ENCODE measurements around the gene FPR2.
"Not testable (repeated sequence)": the region's sequence is repeated elsewhere in the genome, so short reads cannot be mapped to it uniquely, and the experiment has no call there.

The FPR2 gene

GRCh38 chr19:51739466-51740213 is 21.3 kb upstream of the FPR2 start:
- DNase-seq (ENCODE audit: low read depth in 2 of 2), result no peak

GRCh38 chr19:51740356-51740755 is 20.6 kb upstream of the FPR2 start:
- DNase-seq (ENCODE audit: low read depth in 2 of 2), result no peak

GRCh38 chr19:51742789-51743188 is 18.2 kb upstream of the FPR2 start:
- DNase-seq (ENCODE audit: low read depth in 2 of 2), result no peak

GRCh38 chr19:51743405-51743804 is 17.6 kb upstream of the FPR2 start:
- no peak for DNase-seq (ENCODE audit: low read depth in 2 of 2)

GRCh38 chr19:51746731-51747130 is 14.2 kb upstream of the FPR2 start:
- DNase-seq (ENCODE audit: low read depth in 2 of 2), result no peak

- DNase-seq (ENCODE audit: low read depth in 2 of 2), result no peak
Measured at GRCh38 chr19:51749979-51750378, 11.0 kb upstream of the FPR2 start.

- no peak for DNase-seq (ENCODE audit: low read depth in 2 of 2)
Measured at GRCh38 chr19:51750400-51751094, 10.4 kb upstream of the FPR2 start.

GRCh38 chr19:51751655-51752054 is 9.3 kb upstream of the FPR2 start, which contains the start of gene FPR1:
TSS of gene FPR1 (minus strand) at chr19:51751878. CDS start at chr19:51746994, 4,884 bp downstream.
- no peak for DNase-seq (ENCODE audit: low read depth in 2 of 2)

- no peak for DNase-seq (ENCODE audit: low read depth in 2 of 2)
Measured at GRCh38 chr19:51754109-51754508, 6.9 kb upstream of the FPR2 start.

- no peak for DNase-seq (ENCODE audit: low read depth in 2 of 2)
Measured at GRCh38 chr19:51754770-51755169, 6.2 kb upstream of the FPR2 start.

GRCh38 chr19:51755571-51755970 is 5.4 kb upstream of the FPR2 start:
- no peak for DNase-seq (ENCODE audit: low read depth in 2 of 2)

GRCh38 chr19:51761696-51762095 is 716 bp downstream of the FPR2 start:
- DNase-seq (ENCODE audit: low read depth in 2 of 2), result no peak

GRCh38 chr19:51765086-51765485 is 4.1 kb downstream of the FPR2 start:
- DNase-seq (ENCODE audit: low read depth in 2 of 2), result no peak

GRCh38 chr19:51766461-51766860 is 5.5 kb downstream of the FPR2 start:
- DNase-seq (ENCODE audit: low read depth in 2 of 2), result no peak

GRCh38 chr19:51771376-51772130 is 10.6 kb downstream of the FPR2 start:
- DNase-seq (ENCODE audit: low read depth in 2 of 2), result no peak

- no peak for DNase-seq (ENCODE audit: low read depth in 2 of 2)
Measured at GRCh38 chr19:51772977-51773376, 12.0 kb downstream of the FPR2 start.

- not testable (repeated sequence) for DNase-seq (ENCODE audit: low read depth in 2 of 2)
Measured at GRCh38 chr19:51776561-51776960, 15.6 kb downstream of the FPR2 start.

GRCh38 chr19:51777570-51778462 is 16.8 kb downstream of the FPR2 start:
- peak; percentile 13 to 31 for DNase-seq (ENCODE audit: low read depth in 2 of 2)

- no peak for DNase-seq (ENCODE audit: low read depth in 2 of 2)
Measured at GRCh38 chr19:51779181-51779580, 18.2 kb downstream of the FPR2 start.

GRCh38 chr19:51779703-51780102 is 18.7 kb downstream of the FPR2 start:
- no peak for DNase-seq (ENCODE audit: low read depth in 2 of 2)

- no peak for DNase-seq (ENCODE audit: low read depth in 2 of 2)
Measured at GRCh38 chr19:51780270-51780669, 19.3 kb downstream of the FPR2 start.

- DNase-seq (ENCODE audit: low read depth in 2 of 2), result no peak
Measured at GRCh38 chr19:51781999-51782398, 21.0 kb downstream of the FPR2 start.

Measured in activated CD4-positive, alpha-beta T cell treated with anti-CD3 and anti-CD28 coated beads for 24 hours (primary cell).